Stimulated activated CD8-positive, alpha-beta memory T cell treated with anti-CD3 and anti-CD28 coated beads, Interleukin-2, amount 100 ng/mL, for 48 hours (primary cell): Measurements from ENCODE around the gene GMCL2.

Experiments
- DNase-seq, 2 donors: peaks; one replicate each; pipeline ENCODE4 v3.0.0-alpha.2; 2020; ENCODE audit warnings: low read depth in 2 of 2

Gene GMCL2

GRCh38 chr5:178182158-178182876, 4.9 kb downstream of the GMCL2 start:
- DNase-seq = no peak

GRCh38 chr5:178180141-178180863, 6.9 kb downstream of the GMCL2 start:
- DNase-seq = no peak

- DNase-seq = no peak
Measured at GRCh38 chr5:178177569-178177968, 9.6 kb downstream of the GMCL2 start.

- DNase-seq = no peak
Measured at GRCh38 chr5:178176791-178177190, 10.4 kb downstream of the GMCL2 start.

- DNase-seq = no peak
Measured at GRCh38 chr5:178174456-178174855, 12.7 kb downstream of the GMCL2 start.

GRCh38 chr5:178170455-178170854, 16.7 kb downstream of the GMCL2 start:
- DNase-seq = no peak

GRCh38 chr5:178165581-178165980, 21.6 kb downstream of the GMCL2 start:
- no peak for DNase-seq

GRCh38 chr5:178163772-178164735, 23.1 kb downstream of the GMCL2 start:
- peak; percentile 83 to 91 for DNase-seq

GRCh38 chr5:178162481-178162880, 24.7 kb downstream of the GMCL2 start:
- DNase-seq = no peak

GRCh38 chr5:178160176-178160575, 27.0 kb downstream of the GMCL2 start:
- DNase-seq = no peak

- no peak for DNase-seq
Measured at GRCh38 chr5:178155065-178155464, 32.1 kb downstream of the GMCL2 start.

GRCh38 chr5:178153530-178154340, 33.4 kb downstream of the GMCL2 start, which contains the start of gene NHP2:
TSS of gene NHP2 (minus strand) at chr5:178153885. CDS start at chr5:178153817, 68 bp downstream.
- peak; percentile 94 to 98 for DNase-seq

GRCh38 chr5:178152491-178153444, 34.4 kb downstream of the GMCL2 start:
- no peak for DNase-seq

GRCh38 chr5:178150977-178151734, 36.0 kb downstream of the GMCL2 start:
- no peak for DNase-seq

- no peak for DNase-seq
Measured at GRCh38 chr5:178149199-178149932, 37.8 kb downstream of the GMCL2 start.

GRCh38 chr5:178147406-178147805, 39.8 kb downstream of the GMCL2 start:
- no peak for DNase-seq

GRCh38 chr5:178145965-178146820, 41.0 kb downstream of the GMCL2 start:
- DNase-seq = peak; percentile 59

- no peak for DNase-seq
Measured at GRCh38 chr5:178143901-178144300, 43.3 kb downstream of the GMCL2 start.
